GM12878 (cell line): ENCODE data around the gene NEO1.

Experiments used
- NR2F1 ChIP-seq: fragments of 450-650 bp; conservative IDR thresholded peaks from 2 replicates; pipeline ENCODE4 v1.6.1; 2017; ENCODE audit warnings: mild to moderate bottlenecking
- TF ChIP-seq, protein P1 (sequence below), 3 experiments: IDR thresholded peaks in 2 of 3; conservative IDR thresholded peaks in 1 of 3; 2 replicates each; pipeline ENCODE4 v1.5.1; 2011; ENCODE audit warnings: low read depth in 3 of 3, low read length in 3 of 3, mild to moderate bottlenecking in 3 of 3, control low read depth in 2 of 3, moderate library complexity in 2 of 3, inconsistent platforms in 1 of 3, mixed read lengths in 1 of 3; ENCODE audit not compliant: control insufficient read depth in 2 of 3, insufficient read depth in 1 of 3; ENCODE audit errors: extremely low read depth in 1 of 3
- TF ChIP-seq, protein P2 (sequence below): IDR thresholded peaks from 2 replicates; pipeline ENCODE4 v1.6.1; 2012; ENCODE audit warnings: mild to moderate bottlenecking, low read depth, low read length

DNA sequence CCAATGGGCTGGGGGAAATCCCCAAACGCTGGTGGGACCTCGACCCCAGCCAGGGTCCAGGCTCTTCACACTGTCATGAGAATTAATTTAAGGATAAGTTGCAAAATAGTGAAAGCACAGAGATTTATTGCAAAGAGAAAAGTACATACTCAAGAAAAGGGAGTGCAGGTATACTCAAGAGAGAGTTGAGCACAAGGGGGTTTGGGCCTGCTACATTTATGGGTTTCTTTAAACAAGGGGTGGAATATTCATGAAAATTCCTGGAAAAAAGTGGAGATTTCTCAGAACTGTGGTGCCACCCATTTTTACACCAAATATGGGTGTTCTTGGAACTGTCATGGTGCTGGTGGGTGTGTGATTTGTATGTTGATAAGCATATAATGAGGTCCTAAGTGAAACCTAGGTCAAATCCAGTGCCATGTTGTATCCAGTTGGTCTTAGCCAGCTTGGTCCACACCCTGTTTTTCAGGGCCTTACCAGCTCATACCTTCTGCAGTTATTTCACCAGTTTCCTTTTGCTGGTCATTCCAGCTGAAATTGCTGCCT is 32.6 kb upstream of the NEO1 start:
- TF ChIP-seq, protein P1, sequence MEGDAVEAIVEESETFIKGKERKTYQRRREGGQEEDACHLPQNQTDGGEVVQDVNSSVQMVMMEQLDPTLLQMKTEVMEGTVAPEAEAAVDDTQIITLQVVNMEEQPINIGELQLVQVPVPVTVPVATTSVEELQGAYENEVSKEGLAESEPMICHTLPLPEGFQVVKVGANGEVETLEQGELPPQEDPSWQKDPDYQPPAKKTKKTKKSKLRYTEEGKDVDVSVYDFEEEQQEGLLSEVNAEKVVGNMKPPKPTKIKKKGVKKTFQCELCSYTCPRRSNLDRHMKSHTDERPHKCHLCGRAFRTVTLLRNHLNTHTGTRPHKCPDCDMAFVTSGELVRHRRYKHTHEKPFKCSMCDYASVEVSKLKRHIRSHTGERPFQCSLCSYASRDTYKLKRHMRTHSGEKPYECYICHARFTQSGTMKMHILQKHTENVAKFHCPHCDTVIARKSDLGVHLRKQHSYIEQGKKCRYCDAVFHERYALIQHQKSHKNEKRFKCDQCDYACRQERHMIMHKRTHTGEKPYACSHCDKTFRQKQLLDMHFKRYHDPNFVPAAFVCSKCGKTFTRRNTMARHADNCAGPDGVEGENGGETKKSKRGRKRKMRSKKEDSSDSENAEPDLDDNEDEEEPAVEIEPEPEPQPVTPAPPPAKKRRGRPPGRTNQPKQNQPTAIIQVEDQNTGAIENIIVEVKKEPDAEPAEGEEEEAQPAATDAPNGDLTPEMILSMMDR (IDR thresholded peaks at IDR 0.05 in 2 of 3, conservative IDR thresholded peaks at IDR 0.05 in 1 of 3; ENCODE audit: control insufficient read depth in 2 of 3, extremely low read depth in 1 of 3, insufficient read depth in 1 of 3, low read depth in 3 of 3, low read length in 3 of 3): no peak
- no peak for TF ChIP-seq NR2F1
- TF ChIP-seq, protein P2, sequence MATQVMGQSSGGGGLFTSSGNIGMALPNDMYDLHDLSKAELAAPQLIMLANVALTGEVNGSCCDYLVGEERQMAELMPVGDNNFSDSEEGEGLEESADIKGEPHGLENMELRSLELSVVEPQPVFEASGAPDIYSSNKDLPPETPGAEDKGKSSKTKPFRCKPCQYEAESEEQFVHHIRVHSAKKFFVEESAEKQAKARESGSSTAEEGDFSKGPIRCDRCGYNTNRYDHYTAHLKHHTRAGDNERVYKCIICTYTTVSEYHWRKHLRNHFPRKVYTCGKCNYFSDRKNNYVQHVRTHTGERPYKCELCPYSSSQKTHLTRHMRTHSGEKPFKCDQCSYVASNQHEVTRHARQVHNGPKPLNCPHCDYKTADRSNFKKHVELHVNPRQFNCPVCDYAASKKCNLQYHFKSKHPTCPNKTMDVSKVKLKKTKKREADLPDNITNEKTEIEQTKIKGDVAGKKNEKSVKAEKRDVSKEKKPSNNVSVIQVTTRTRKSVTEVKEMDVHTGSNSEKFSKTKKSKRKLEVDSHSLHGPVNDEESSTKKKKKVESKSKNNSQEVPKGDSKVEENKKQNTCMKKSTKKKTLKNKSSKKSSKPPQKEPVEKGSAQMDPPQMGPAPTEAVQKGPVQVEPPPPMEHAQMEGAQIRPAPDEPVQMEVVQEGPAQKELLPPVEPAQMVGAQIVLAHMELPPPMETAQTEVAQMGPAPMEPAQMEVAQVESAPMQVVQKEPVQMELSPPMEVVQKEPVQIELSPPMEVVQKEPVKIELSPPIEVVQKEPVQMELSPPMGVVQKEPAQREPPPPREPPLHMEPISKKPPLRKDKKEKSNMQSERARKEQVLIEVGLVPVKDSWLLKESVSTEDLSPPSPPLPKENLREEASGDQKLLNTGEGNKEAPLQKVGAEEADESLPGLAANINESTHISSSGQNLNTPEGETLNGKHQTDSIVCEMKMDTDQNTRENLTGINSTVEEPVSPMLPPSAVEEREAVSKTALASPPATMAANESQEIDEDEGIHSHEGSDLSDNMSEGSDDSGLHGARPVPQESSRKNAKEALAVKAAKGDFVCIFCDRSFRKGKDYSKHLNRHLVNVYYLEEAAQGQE: no peak
